ENCODE data around the gene MTX3. TPM values are rescaled to one million over a fixed set of nuclear protein-coding genes. Genes with fewer than 3 reads are reported as not detected.

Gene MTX3
- total RNA-seq, 3 donors from 2014 or later (not counting 1 experiment from before 2014, with no cell fraction given): 10.6 to 13.6 (median 10.9) TPM

GRCh38 chr5:79955941-79956670 is 35.0 kb downstream of the MTX3 start:
- Mint-ChIP-seq H3K9me3 (peaks cover 0 to 2% of the 10 kb centered on the region in 2 donors), H3K36me3 (no peaks in the 10 kb centered on the region), H3K4me1 (no peaks in the 10 kb centered on the region), H3K4me3 (no peak overlapping the region), H3K27me3 (ENCODE audit: low read depth in 2 of 2) (peaks cover 12 to 30% of the 10 kb centered on the region in 2 donors), H3K27ac (no peak overlapping the region)
- no peaks in the 10 kb centered on the region for H3K27me3 ChIP-seq (ENCODE audit: control insufficient read depth, insufficient read depth, low read length)
- ATAC-seq (no peak), DNase-seq (no peak)
- no peak for TF ChIP-seq CTCF (IDR thresholded peaks at IDR 0.05)
- H3K4me1 ChIP-seq (ENCODE audit: control insufficient read depth, insufficient read depth, low read length): no peaks in the 10 kb centered on the region
- H3K9me3 ChIP-seq (ENCODE audit: control insufficient read depth, insufficient read depth, low read length): no peaks in the 10 kb centered on the region
- intact Hi-C loops (cut with micrococcal nuclease): no loop called here
- H3K27ac ChIP-seq (ENCODE audit: low read length): no peak overlapping the region
- H3K36me3 ChIP-seq (ENCODE audit: control insufficient read depth, insufficient read depth, low read length): no peaks in the 10 kb centered on the region
- 87% methylated on average over 5 of the region's 6 CpGs for WGBS (ENCODE audit: insufficient coverage)
- H3K4me3 ChIP-seq (ENCODE audit: low read length): no peak overlapping the region

GRCh38 chr5:79955356-79955895 is 35.6 kb downstream of the MTX3 start:
- H3K9me3 Mint-ChIP-seq: peaks cover 0 to 2% of the 10 kb centered on the region in 2 donors
- intact Hi-C loops (cut with micrococcal nuclease): no loop called here
- Histone ChIP-seq H3K4me3 (ENCODE audit: low read length) (no peak overlapping the region), H3K36me3 (ENCODE audit: control insufficient read depth, insufficient read depth, low read length) (no peaks in the 10 kb centered on the region), H3K27ac (ENCODE audit: low read length) (no peak overlapping the region), H3K27me3 (ENCODE audit: control insufficient read depth, insufficient read depth, low read length) (no peaks in the 10 kb centered on the region), H3K9me3 (ENCODE audit: control insufficient read depth, insufficient read depth, low read length) (no peaks in the 10 kb centered on the region), H3K4me1 (ENCODE audit: control insufficient read depth, insufficient read depth, low read length) (no peaks in the 10 kb centered on the region)
- H3K4me1 Mint-ChIP-seq: no peaks in the 10 kb centered on the region
- H3K36me3 Mint-ChIP-seq: no peaks in the 10 kb centered on the region
- WGBS (ENCODE audit: insufficient coverage): 91% methylated on average over 4 of the region's 5 CpGs
- no peak overlapping the region for H3K27ac Mint-ChIP-seq
- no peak for DNase-seq
- TF ChIP-seq CTCF (IDR thresholded peaks at IDR 0.05): no peak
- peaks cover 12 to 30% of the 10 kb centered on the region in 2 donors for H3K27me3 Mint-ChIP-seq (ENCODE audit: low read depth in 2 of 2)
- H3K4me3 Mint-ChIP-seq: no peak overlapping the region
- ATAC-seq: no peak

GRCh38 chr5:79954620-79955019 is 36.4 kb downstream of the MTX3 start:
- Mint-ChIP-seq H3K27ac (no peak overlapping the region), H3K9me3 (peaks cover 0 to 2% of the 10 kb centered on the region in 2 donors), H3K36me3 (no peaks in the 10 kb centered on the region), H3K4me1 (no peaks in the 10 kb centered on the region), H3K4me3 (no peak overlapping the region), H3K27me3 (ENCODE audit: low read depth in 2 of 2) (peaks cover 12 to 28% of the 10 kb centered on the region in 2 donors)
- DNase-seq (no peak), ATAC-seq (no peak)
- WGBS (ENCODE audit: insufficient coverage): 85% methylated on average over 3 of the region's 3 CpGs
- Histone ChIP-seq H3K4me3 (ENCODE audit: low read length) (no peak overlapping the region), H3K27me3 (ENCODE audit: control insufficient read depth, insufficient read depth, low read length) (no peaks in the 10 kb centered on the region), H3K9me3 (ENCODE audit: control insufficient read depth, insufficient read depth, low read length) (no peaks in the 10 kb centered on the region), H3K4me1 (ENCODE audit: control insufficient read depth, insufficient read depth, low read length) (no peaks in the 10 kb centered on the region), H3K27ac (ENCODE audit: low read length) (no peak overlapping the region), H3K36me3 (ENCODE audit: control insufficient read depth, insufficient read depth, low read length) (no peaks in the 10 kb centered on the region)
- intact Hi-C loops (cut with micrococcal nuclease): no loop called here
- TF ChIP-seq CTCF (IDR thresholded peaks at IDR 0.05): no peak

Data from natural killer cell (primary cell).